Smooth muscle cell (in vitro differentiated cells): ENCODE data around the gene SPATA24. TPM values are rescaled to one million over a fixed set of nuclear protein-coding genes. Genes with fewer than 3 reads are reported as not detected.

Experiments used
- DNase-seq: peaks from one replicate; lab custom pipeline; 2025; ENCODE audit not compliant: unreplicated experiment; lab: John Stamatoyannopoulos, UW
- H2AFZ ChIP-seq: fragments of 200-600 bp; sonication (generic); 2 replicates; pipeline ENCODE4 v1.6.0; 2016; ENCODE audit warnings: antibody characterized with exemption, low read depth, mild to moderate bottlenecking
- H3F3A ChIP-seq: fragments of 200-600 bp; sonication (generic); 2 replicates; pipeline ENCODE4 v1.6.0; 2017; ENCODE audit warnings: antibody characterized with exemption, low read depth
- H3K27ac ChIP-seq: fragments of 200-600 bp; sonication (generic); 2 replicates; pipeline ENCODE4 v1.5.1; 2016; ENCODE audit warnings: low read depth, mild to moderate bottlenecking
- H3K27me3 ChIP-seq: fragments of 200-600 bp; sonication (generic); 2 replicates; pipeline ENCODE4 v1.6.1; 2016; ENCODE audit warnings: low read depth, mild to moderate bottlenecking
- H3K36me3 ChIP-seq: fragments of 200-600 bp; sonication (generic); 2 replicates; pipeline ENCODE4 v1.5.1; 2016; ENCODE audit warnings: low read depth
- H3K4me1 ChIP-seq: fragments of 200-600 bp; sonication (generic); 2 replicates; pipeline ENCODE4 v1.5.1; 2016; ENCODE audit warnings: low read depth
- H3K4me2 ChIP-seq: fragments of 200-600 bp; sonication (generic); 2 replicates; pipeline ENCODE4 v1.6.0; 2016; ENCODE audit warnings: mild to moderate bottlenecking
- H3K4me3 ChIP-seq: fragments of 200-600 bp; sonication (generic); 2 replicates; pipeline ENCODE4 v1.5.1; 2016; ENCODE audit warnings: mild to moderate bottlenecking
- H3K79me2 ChIP-seq: fragments of 200-600 bp; sonication (generic); 2 replicates; pipeline ENCODE4 v1.6.0; 2016; ENCODE audit warnings: low read depth, mild to moderate bottlenecking
- H3K9ac ChIP-seq: fragments of 200-600 bp; sonication (generic); 2 replicates; pipeline ENCODE4 v1.6.0; 2016; ENCODE audit warnings: low read depth
- H3K9me3 ChIP-seq: fragments of 200-600 bp; sonication (generic); replicated peaks from 2 replicates; pipeline ENCODE4 v1.5.1; 2016; ENCODE audit warnings: low read depth
- H4K20me1 ChIP-seq: fragments of 200-600 bp; sonication (generic); 2 replicates; pipeline ENCODE4 v1.6.0; 2016; ENCODE audit warnings: low read depth
- WGBS: methylation state at CpG from one replicate; pipeline ENCODE4 v1.1.7; 2016; ENCODE audit warnings: low lambda C conversion rate; 5-methylcytosine and 5-hydroxymethylcytosine counted together
- polyA plus RNA-seq: library from polyadenylated mRNA; unstranded; fragments of >200 nt; fragmentation: Nextera tagmentation; extraction: Ambion mirVana; gene quantifications from 2 replicates; pipeline ENCODE4 v1.2.1, GENCODE V29; 2016
- total RNA-seq: library from RNA; depleted of rRNA; stranded (reverse); fragments of >200 nt; gene quantifications from 2 replicates; pipeline ENCODE4 v1.2.3, GENCODE V29; 2014
- TF ChIP-seq, protein P1 (sequence below): fragments of 200-600 bp; sonication (generic); IDR thresholded peaks from 2 replicates; pipeline ENCODE4 v1.5.1; 2017; ENCODE audit warnings: borderline replicate concordance, mild to moderate bottlenecking, antibody characterized with exemption; ENCODE audit not compliant: insufficient read depth, poor library complexity, severe bottlenecking

The SPATA24 gene
- total and polyA plus RNA-seq, 2 experiments from 2014 or later: 2.0 to 2.6 TPM

DNA sequence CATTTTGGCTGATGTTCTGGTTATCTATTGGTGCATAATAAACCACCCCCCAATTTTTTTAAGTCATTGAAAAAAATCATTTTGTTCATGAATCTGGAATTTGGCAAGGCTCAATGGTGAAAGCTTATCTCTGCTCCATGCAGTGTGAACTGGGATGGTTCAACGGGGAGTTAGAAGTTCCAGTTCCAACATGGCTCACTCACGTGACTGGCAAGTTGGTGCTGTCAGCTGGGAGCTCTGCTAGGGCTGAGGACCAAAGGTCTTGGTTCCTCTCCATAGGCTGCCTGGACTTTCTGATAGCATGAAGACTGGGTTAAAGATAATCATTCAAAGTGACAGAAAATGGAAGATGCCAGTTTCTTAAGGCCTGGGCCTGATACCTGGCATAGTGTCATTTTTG is 3.1 kb upstream of the SPATA24 start:
- 91% methylated on average over 2 of the region's 2 CpGs for WGBS

DNA sequence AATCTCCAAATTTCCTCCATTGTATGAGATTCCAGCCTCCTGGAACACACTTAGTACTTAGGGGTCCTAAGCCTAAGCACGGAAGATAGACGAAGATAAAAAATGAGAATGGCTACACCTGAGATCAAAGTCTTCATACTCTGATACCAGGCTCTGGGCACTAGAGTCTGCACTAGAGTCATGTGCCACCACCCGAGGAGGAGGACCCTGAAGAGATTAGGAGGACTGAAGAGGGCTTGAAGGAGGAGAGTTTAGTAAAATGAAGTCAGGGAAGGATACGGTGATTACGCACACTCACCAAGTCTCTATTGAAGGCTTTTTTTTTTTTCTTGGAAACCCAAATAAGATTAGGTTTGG is 573 bp upstream of the SPATA24 start:
- Histone ChIP-seq H3K36me3 (no peaks in the 10 kb centered on the region), H3F3A (peaks cover 4% of the 10 kb centered on the region), H3K4me1 (peaks cover 8% of the 10 kb centered on the region), H3K27ac (peak overlapping the region; percentile 92), H3K27me3 (no peaks in the 10 kb centered on the region), H3K79me2 (no peaks in the 10 kb centered on the region), H3K9me3 (no peaks in the 10 kb centered on the region), H3K4me3 (peak overlapping the region; percentile 50), H2AFZ (peak overlapping the region; percentile 80), H3K4me2 (peak overlapping the region; percentile 90), H3K9ac (peak overlapping the region; percentile 73), H4K20me1 (no peaks in the 10 kb centered on the region)
- TF ChIP-seq, protein P1, sequence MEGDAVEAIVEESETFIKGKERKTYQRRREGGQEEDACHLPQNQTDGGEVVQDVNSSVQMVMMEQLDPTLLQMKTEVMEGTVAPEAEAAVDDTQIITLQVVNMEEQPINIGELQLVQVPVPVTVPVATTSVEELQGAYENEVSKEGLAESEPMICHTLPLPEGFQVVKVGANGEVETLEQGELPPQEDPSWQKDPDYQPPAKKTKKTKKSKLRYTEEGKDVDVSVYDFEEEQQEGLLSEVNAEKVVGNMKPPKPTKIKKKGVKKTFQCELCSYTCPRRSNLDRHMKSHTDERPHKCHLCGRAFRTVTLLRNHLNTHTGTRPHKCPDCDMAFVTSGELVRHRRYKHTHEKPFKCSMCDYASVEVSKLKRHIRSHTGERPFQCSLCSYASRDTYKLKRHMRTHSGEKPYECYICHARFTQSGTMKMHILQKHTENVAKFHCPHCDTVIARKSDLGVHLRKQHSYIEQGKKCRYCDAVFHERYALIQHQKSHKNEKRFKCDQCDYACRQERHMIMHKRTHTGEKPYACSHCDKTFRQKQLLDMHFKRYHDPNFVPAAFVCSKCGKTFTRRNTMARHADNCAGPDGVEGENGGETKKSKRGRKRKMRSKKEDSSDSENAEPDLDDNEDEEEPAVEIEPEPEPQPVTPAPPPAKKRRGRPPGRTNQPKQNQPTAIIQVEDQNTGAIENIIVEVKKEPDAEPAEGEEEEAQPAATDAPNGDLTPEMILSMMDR: no peak
- WGBS: 52% methylated on average over 5 of the region's 5 CpGs
- no peak for DNase-seq

More for the DNA sequence above, 3.1 kb upstream of the SPATA24 start:
- Histone ChIP-seq H3K4me1 (peaks cover 8% of the 10 kb centered on the region), H3K79me2 (no peaks in the 10 kb centered on the region), H3F3A (peaks cover 4% of the 10 kb centered on the region), H3K4me3 (no peak overlapping the region), H3K36me3 (no peaks in the 10 kb centered on the region), H2AFZ (no peak overlapping the region), H3K27ac (no peak overlapping the region), H3K4me2 (no peak overlapping the region), H3K9ac (no peak overlapping the region), H3K27me3 (no peaks in the 10 kb centered on the region), H4K20me1 (no peaks in the 10 kb centered on the region), H3K9me3 (no peaks in the 10 kb centered on the region)
- TF ChIP-seq, protein P1: no peak
- DNase-seq: no peak

DNA sequence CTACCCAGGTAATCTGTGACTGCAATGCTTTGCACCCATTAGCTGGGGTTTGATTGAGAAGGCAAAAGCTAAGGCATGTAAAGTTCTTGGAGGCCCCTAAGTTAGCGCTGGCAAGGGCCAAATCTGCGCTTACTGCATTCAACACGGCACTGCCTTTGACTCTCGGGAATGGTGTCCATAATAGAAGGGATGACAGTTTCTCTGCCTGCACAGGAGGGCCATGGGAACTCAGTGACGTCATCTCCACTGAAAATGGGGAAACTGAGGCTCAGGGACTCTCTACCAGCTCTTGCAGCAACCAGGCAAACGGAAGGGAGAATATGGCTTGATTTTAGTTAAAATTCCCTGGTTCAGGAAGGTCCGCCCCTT is 487 bp downstream of the SPATA24 start:
- H3K36me3 ChIP-seq: no peaks in the 10 kb centered on the region
- H3K27ac ChIP-seq: peak overlapping the region; percentile 92
- H4K20me1 ChIP-seq: no peaks in the 10 kb centered on the region
- no peaks in the 10 kb centered on the region for H3K79me2 ChIP-seq
- peak overlapping the region; percentile 73 for H3K9ac ChIP-seq
- H3F3A ChIP-seq: peaks cover 4% of the 10 kb centered on the region
- TF ChIP-seq, protein P1: no peak
- peak overlapping the region; percentile 80 for H2AFZ ChIP-seq
- no peak for DNase-seq
- H3K27me3 ChIP-seq: no peaks in the 10 kb centered on the region
- peak overlapping the region; percentile 90 for H3K4me2 ChIP-seq
- 33% methylated on average over 7 of the region's 7 CpGs for WGBS
- no peaks in the 10 kb centered on the region for H3K9me3 ChIP-seq
- peak overlapping the region; percentile 50 for H3K4me3 ChIP-seq
- peaks cover 8% of the 10 kb centered on the region for H3K4me1 ChIP-seq

DNA sequence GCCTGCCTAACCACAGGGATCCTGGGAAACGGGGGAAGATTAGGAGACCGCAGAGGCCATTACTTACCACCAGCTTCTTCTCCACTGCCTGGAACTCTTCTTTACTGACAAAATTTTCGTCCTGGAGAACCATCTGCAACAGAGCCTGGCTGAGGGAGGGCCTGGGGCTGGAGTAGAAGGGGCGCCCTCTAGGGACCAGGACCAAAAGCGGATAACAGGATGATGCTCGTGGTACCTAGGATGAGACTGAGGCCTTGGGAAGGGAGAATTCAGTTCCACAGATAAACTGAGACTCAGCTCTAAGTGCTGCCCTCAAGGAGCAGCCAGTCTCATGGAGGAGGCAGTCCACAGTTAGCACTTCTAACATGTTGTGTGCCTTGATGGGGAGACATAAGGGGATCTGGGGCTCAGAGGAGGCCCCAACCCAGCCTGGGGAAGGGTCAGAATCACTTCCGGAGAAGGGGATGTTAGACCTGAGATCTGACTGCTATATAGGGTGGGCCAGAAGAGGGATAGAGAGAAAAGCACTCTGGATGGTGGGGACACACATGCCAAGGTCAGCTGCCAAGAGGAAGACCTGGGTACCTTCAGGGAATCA is 1.2 kb downstream of the SPATA24 start:
- Histone ChIP-seq H3K27me3 (no peaks in the 10 kb centered on the region), H3K36me3 (no peaks in the 10 kb centered on the region), H3K27ac (peak overlapping the region; percentile 92), H3K9me3 (no peaks in the 10 kb centered on the region), H3K9ac (peak overlapping the region; percentile 73), H3K4me1 (peaks cover 8% of the 10 kb centered on the region), H4K20me1 (no peaks in the 10 kb centered on the region), H3K79me2 (no peaks in the 10 kb centered on the region), H3K4me2 (peak overlapping the region; percentile 90), H2AFZ (no peak overlapping the region), H3K4me3 (peak overlapping the region; percentile 50), H3F3A (peaks cover 4% of the 10 kb centered on the region)
- no peak for DNase-seq
- TF ChIP-seq, protein P1: peak; percentile 26
- WGBS: 80% methylated on average over 7 of the region's 7 CpGs
